ENCODE data around the gene CIAO3. TPM values are rescaled to one million over a fixed set of nuclear protein-coding genes. Genes with fewer than 3 reads are reported as not detected.

CIAO3 gene
- total RNA-seq, 1 experiment from 2014 or later, result 21.9 TPM

DNA sequence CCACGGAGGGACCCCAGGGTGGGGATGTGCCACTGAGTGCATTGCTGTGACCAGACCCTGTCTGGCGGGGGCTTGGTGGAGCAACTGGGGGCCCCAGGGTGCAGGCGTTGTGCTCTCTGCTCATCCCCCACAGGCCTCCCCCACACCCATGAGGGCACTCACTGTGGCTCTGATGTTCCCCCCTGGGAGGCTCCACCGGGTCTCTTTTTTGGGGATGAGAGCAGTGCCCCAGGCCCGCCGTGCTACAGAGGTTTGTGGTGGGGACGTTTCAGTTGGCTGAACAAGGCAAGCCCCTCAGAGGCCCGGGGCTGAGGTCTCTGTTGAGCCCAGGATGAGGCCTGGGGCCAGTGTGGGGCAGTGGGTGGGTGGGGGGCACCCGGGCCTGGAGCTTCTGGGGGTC is 17.1 kb downstream of the CIAO3 start:
- Histone ChIP-seq H2BK5ac (ENCODE audit: insufficient read length, low read length) (no peak overlapping the region), H4K20me1 (ENCODE audit: control insufficient read depth, insufficient read depth, insufficient read length) (no peaks in the 10 kb centered on the region), H4K91ac (ENCODE audit: insufficient read length, low read depth, low read length) (no peak overlapping the region), H4K8ac (replicated peaks; ENCODE audit: insufficient read length, low read depth, low read length) (no peak overlapping the region), H3K4ac (ENCODE audit: low read depth, low read length) (no peak overlapping the region), H2BK120ac (ENCODE audit: low read depth, low read length, poor library complexity, severe bottlenecking) (no peak overlapping the region), H4K5ac (ENCODE audit: insufficient read length, low read depth, low read length) (no peak overlapping the region), H2BK15ac (ENCODE audit: low read depth, low read length) (no peak overlapping the region), H3K4me1 (ENCODE audit: insufficient read depth, low read length) (no peaks in the 10 kb centered on the region), H2BK12ac (ENCODE audit: insufficient read length, low read depth, low read length) (no peak overlapping the region), H2AK5ac (ENCODE audit: insufficient read length, low read length) (no peak overlapping the region), H3K23ac (ENCODE audit: insufficient read length, low read depth, low read length) (no peak overlapping the region), H3K14ac (ENCODE audit: insufficient read depth, low read length) (no peak overlapping the region), H2BK20ac (ENCODE audit: low read depth, low read length, poor library complexity, severe bottlenecking) (no peak overlapping the region), H3K27ac (ENCODE audit: insufficient read length, low read depth, low read length) (no peak overlapping the region), H3K9me3 (ENCODE audit: control insufficient read depth, low read depth, low read length) (no peaks in the 10 kb centered on the region), H3K9ac (ENCODE audit: extremely low read depth, insufficient read length, low read length) (no peak overlapping the region), H3K56ac (ENCODE audit: insufficient read length, low read depth, low read length) (no peak overlapping the region), H3K27me3 (ENCODE audit: insufficient read depth, low read length) (no peaks in the 10 kb centered on the region), H3T11ph (ENCODE audit: low read length) (no peak overlapping the region), H3K4me2 (ENCODE audit: insufficient read depth, insufficient read length, low read length) (no peak overlapping the region), H3K23me2 (ENCODE audit: insufficient read length, low read depth, low read length, poor library complexity, severe bottlenecking) (peaks cover 13% of the 10 kb centered on the region), H2AFZ (ENCODE audit: low read length) (no peak overlapping the region), H3K79me1 (ENCODE audit: insufficient read depth, low read depth, low read length, poor library complexity, severe bottlenecking) (no peaks in the 10 kb centered on the region), H3K79me2 (ENCODE audit: insufficient read depth, low read length) (no peaks in the 10 kb centered on the region), H3K18ac (ENCODE audit: insufficient read length, low read depth, low read length) (no peak overlapping the region)
- no peaks in the 10 kb centered on the region for H3K9me3 Mint-ChIP-seq
- no peak overlapping the region for H3K27ac Mint-ChIP-seq
- H3K36me3 Mint-ChIP-seq (ENCODE audit: insufficient read depth in 1 of 3, low read depth in 3 of 3), result peaks cover 0 to 5% (median 3%) of the 10 kb centered on the region in 3 experiments; a peak in 1 of 7 replicates
- H3K4me1 Mint-ChIP-seq, result peaks cover 8 to 16% of the 10 kb centered on the region in 2 experiments
- TF ChIP-seq, protein P1, sequence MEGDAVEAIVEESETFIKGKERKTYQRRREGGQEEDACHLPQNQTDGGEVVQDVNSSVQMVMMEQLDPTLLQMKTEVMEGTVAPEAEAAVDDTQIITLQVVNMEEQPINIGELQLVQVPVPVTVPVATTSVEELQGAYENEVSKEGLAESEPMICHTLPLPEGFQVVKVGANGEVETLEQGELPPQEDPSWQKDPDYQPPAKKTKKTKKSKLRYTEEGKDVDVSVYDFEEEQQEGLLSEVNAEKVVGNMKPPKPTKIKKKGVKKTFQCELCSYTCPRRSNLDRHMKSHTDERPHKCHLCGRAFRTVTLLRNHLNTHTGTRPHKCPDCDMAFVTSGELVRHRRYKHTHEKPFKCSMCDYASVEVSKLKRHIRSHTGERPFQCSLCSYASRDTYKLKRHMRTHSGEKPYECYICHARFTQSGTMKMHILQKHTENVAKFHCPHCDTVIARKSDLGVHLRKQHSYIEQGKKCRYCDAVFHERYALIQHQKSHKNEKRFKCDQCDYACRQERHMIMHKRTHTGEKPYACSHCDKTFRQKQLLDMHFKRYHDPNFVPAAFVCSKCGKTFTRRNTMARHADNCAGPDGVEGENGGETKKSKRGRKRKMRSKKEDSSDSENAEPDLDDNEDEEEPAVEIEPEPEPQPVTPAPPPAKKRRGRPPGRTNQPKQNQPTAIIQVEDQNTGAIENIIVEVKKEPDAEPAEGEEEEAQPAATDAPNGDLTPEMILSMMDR (conservative IDR thresholded peaks at IDR 0.05), result no peak
- H3K27me3 Mint-ChIP-seq (ENCODE audit: low read depth), result peaks cover 21% of the 10 kb centered on the region
- WGBS (ENCODE audit: extremely low coverage, insufficient read length, low lambda C conversion rate), result no CpG with 5 or more reads among the region's 9 CpGs
- no peak overlapping the region for H3K4me3 Mint-ChIP-seq
- DNase-seq, result no peak

All from H9 (cell line).